Measurements from ENCODE around the gene FAM241B.

Gene FAM241B

GRCh38 chr10:69662173-69662877, 32.3 kb downstream of the FAM241B start (continued):
- no peak for TF ChIP-seq ZNF677 (tag by site-specific recombination; IDR thresholded peaks at IDR 0.05)
- TF ChIP-seq BCL6B (tag by site-specific recombination; IDR thresholded peaks at IDR 0.05): no peak
- TF ChIP-seq SP7 (tag by site-specific recombination; IDR thresholded peaks at IDR 0.05): 0 out of 2 replicates have a peak, but pooled peaks have one; percentile 15
- TF ChIP-seq ZNF660 (tag by site-specific recombination; IDR thresholded peaks at IDR 0.05): no peak
- TF ChIP-seq HIC1 (tag by site-specific recombination; IDR thresholded peaks at IDR 0.05): no peak
- no peak for TF ChIP-seq ZNF362 (tag by site-specific recombination; IDR thresholded peaks at IDR 0.05)
- no peak for TF ChIP-seq YY2 (tag by site-specific recombination; IDR thresholded peaks at IDR 0.05)
- TF ChIP-seq ZNF623 (tag by site-specific recombination; IDR thresholded peaks at IDR 0.05): no peak
- TF ChIP-seq ZNF544 (tag by site-specific recombination; IDR thresholded peaks at IDR 0.05): no peak
- TF ChIP-seq ZNF707 (tag by site-specific recombination; IDR thresholded peaks at IDR 0.05): no peak
- no peak for TF ChIP-seq ZNF76 (tag by site-specific recombination; IDR thresholded peaks at IDR 0.05; ENCODE audit: borderline replicate concordance, low read depth)
- TF ChIP-seq ZNF510 (tag by site-specific recombination; IDR thresholded peaks at IDR 0.05; ENCODE audit: insufficient replicate concordance): no peak
- TF ChIP-seq ZNF692 (tag by site-specific recombination; IDR thresholded peaks at IDR 0.05): no peak
- no peak for TF ChIP-seq ZNF311 (tag by site-specific recombination; IDR thresholded peaks at IDR 0.05; ENCODE audit: borderline replicate concordance)
- TF ChIP-seq GLI2 (tag by site-specific recombination; IDR thresholded peaks at IDR 0.05; ENCODE audit: borderline replicate concordance, low read depth): no peak
- no peak for TF ChIP-seq ZNF280D (tag by site-specific recombination; IDR thresholded peaks at IDR 0.05)
- TF ChIP-seq ZBTB7A (tag by site-specific recombination; IDR thresholded peaks at IDR 0.05; ENCODE audit: low read depth): no peak
- TF ChIP-seq TCF7L2 (IDR thresholded peaks at IDR 0.05; ENCODE audit: borderline replicate concordance, low read depth, low read length): no peak
- TF ChIP-seq ZNF169 (tag by site-specific recombination; IDR thresholded peaks at IDR 0.05): no peak
- no peak for TF ChIP-seq ZNF26 (tag by site-specific recombination; IDR thresholded peaks at IDR 0.05)
- peak; percentile 40; the same call in 1 of the 2 replicates for TF ChIP-seq PRDM10 (tag by site-specific recombination; IDR thresholded peaks at IDR 0.05)
